GM21576 (cell line): ENCODE measurements around the gene WDR54.
"Not testable (repeated sequence)": the region's sequence is repeated elsewhere in the genome, so short reads cannot be mapped to it uniquely, and the experiment has no call there.

ENCODE experiments used
- ATAC-seq: cut with Tn5 transposase; IDR thresholded peaks from one replicate; pipeline ENCODE4 v1.9.1; 2021; ENCODE audit warnings: mild to moderate bottlenecking, moderate library complexity; ENCODE audit not compliant: unreplicated experiment

The WDR54 gene

GRCh38 chr2:74427551-74427950 is 6.0 kb downstream of the WDR54 start:
- ATAC-seq, result no peak

GRCh38 chr2:74428675-74429074 is 7.1 kb downstream of the WDR54 start:
- no peak for ATAC-seq

- no peak for ATAC-seq
These were observed 8.2 kb downstream of the WDR54 start for GRCh38 chr2:74429487-74430451.

- no peak for ATAC-seq
These were observed 9.0 kb downstream of the WDR54 start for GRCh38 chr2:74430502-74430901.

GRCh38 chr2:74436111-74436805 is 14.7 kb downstream of the WDR54 start:
- ATAC-seq, result no peak

GRCh38 chr2:74436848-74437695 is 15.5 kb downstream of the WDR54 start:
- ATAC-seq, result no peak

GRCh38 chr2:74438248-74438647 is 16.7 kb downstream of the WDR54 start:
- no peak for ATAC-seq

- ATAC-seq, result no peak
These were observed 17.8 kb downstream of the WDR54 start for GRCh38 chr2:74439373-74439772.

- no peak for ATAC-seq
These were observed 18.4 kb downstream of the WDR54 start for GRCh38 chr2:74439803-74440377.

GRCh38 chr2:74440378-74441169 is 19.0 kb downstream of the WDR54 start:
- peak; percentile 86 for ATAC-seq

- no peak for ATAC-seq
These were observed 19.7 kb downstream of the WDR54 start for GRCh38 chr2:74441170-74441689.

GRCh38 chr2:74441690-74442482 is 20.4 kb downstream of the WDR54 start, which contains the start of gene RTKN:
Gene RTKN, minus strand, starts transcription at chr2:74441937. Its CDS starts 121 bp downstream, at chr2:74441816.
- no peak for ATAC-seq

- not testable (repeated sequence) for ATAC-seq
These were observed 21.2 kb downstream of the WDR54 start for GRCh38 chr2:74442483-74443297.

- no peak for ATAC-seq
These were observed 23.2 kb downstream of the WDR54 start for GRCh38 chr2:74444498-74445318.

GRCh38 chr2:74447230-74447999 is 25.9 kb downstream of the WDR54 start:
- no peak for ATAC-seq

GRCh38 chr2:74448771-74449170 is 27.2 kb downstream of the WDR54 start:
- no peak for ATAC-seq
